Gastroesophageal sphincter (tissue), 3 donors: Measurements from ENCODE around the gene BRAT1.

Source experiments
- POLR2A ChIP-seq, 2 donors: fragments of 450-650 bp; IDR thresholded peaks; one replicate each; pipeline ENCODE4 v1.6.1; 2017; ENCODE audit warnings: antibody characterized with exemption in 2 of 2, mild to moderate bottlenecking in 2 of 2, moderate library complexity in 1 of 2
- TF ChIP-seq, protein P1 (sequence below), 4 experiments: fragments of 200-600 bp in 2 of 4; fragments of 450-650 bp in 2 of 4; sonication (generic) in 1 of 4; IDR thresholded peaks; one replicate each; pipeline ENCODE4 v1.5.1; 2017 to 2019; ENCODE audit warnings: antibody characterized with exemption in 4 of 4, mild to moderate bottlenecking in 2 of 4, moderate library complexity in 2 of 4

- TF ChIP-seq, protein P1, sequence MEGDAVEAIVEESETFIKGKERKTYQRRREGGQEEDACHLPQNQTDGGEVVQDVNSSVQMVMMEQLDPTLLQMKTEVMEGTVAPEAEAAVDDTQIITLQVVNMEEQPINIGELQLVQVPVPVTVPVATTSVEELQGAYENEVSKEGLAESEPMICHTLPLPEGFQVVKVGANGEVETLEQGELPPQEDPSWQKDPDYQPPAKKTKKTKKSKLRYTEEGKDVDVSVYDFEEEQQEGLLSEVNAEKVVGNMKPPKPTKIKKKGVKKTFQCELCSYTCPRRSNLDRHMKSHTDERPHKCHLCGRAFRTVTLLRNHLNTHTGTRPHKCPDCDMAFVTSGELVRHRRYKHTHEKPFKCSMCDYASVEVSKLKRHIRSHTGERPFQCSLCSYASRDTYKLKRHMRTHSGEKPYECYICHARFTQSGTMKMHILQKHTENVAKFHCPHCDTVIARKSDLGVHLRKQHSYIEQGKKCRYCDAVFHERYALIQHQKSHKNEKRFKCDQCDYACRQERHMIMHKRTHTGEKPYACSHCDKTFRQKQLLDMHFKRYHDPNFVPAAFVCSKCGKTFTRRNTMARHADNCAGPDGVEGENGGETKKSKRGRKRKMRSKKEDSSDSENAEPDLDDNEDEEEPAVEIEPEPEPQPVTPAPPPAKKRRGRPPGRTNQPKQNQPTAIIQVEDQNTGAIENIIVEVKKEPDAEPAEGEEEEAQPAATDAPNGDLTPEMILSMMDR (IDR thresholded peaks at IDR 0.05) = no peak
- no peak for TF ChIP-seq POLR2A (IDR thresholded peaks at IDR 0.05)
These were observed 15.2 kb downstream of the BRAT1 start for GRCh38 chr7:2540133-2540532.
